Measurements from ENCODE around the gene LPCAT4.

Gene LPCAT4

GRCh38 chr15:34337557-34338306, 29.3 kb downstream of the LPCAT4 start, which contains the start of gene SLC12A6:
TSS of gene SLC12A6 (minus strand) at chr15:34337781. CDS start at chr15:34336680, 1,101 bp downstream.
- peak within 1 kb of the TSS; percentile 92 for H3K56ac ChIP-seq (ENCODE audit: low read length)
- H3K27me3 ChIP-seq (ENCODE audit: insufficient read depth, low read length, poor library complexity) = no peaks in the 10 kb centered on the region
- H3K4me3 ChIP-seq (ENCODE audit: low read length) = peak within 1 kb of the TSS; percentile 64
- H3K23ac ChIP-seq (ENCODE audit: low read length) = no peak within 1 kb of the TSS
- no peak within 1 kb of the TSS for H2BK120ac ChIP-seq (ENCODE audit: low read depth, low read length)
- no peak within 1 kb of the TSS for H2AK5ac ChIP-seq (ENCODE audit: low read length)
- H3K79me1 ChIP-seq (ENCODE audit: low read length) = peaks cover 2% of the 10 kb centered on the region
- no peaks in the 10 kb centered on the region for H3K4me1 ChIP-seq (ENCODE audit: control insufficient read depth, low read depth, low read length)
- no peak within 1 kb of the TSS for H2BK5ac ChIP-seq (ENCODE audit: low read length)
- H3K18ac ChIP-seq (ENCODE audit: low read length) = peak within 1 kb of the TSS; percentile 53
- no peak within 1 kb of the TSS for H4K5ac ChIP-seq (ENCODE audit: low read length)
- peak within 1 kb of the TSS; percentile 98 for H3K4me2 ChIP-seq (ENCODE audit: low read length)
- WGBS (ENCODE audit: extremely low coverage, insufficient coverage, low lambda C conversion rate) = no CpG with 5 or more reads among the region's 78 CpGs
- peak within 1 kb of the TSS; percentile 67 for H3K27ac ChIP-seq (ENCODE audit: low read depth, low read length)
- H3K79me2 ChIP-seq (ENCODE audit: control insufficient read depth, insufficient read depth, low read length) = peaks cover 12% of the 10 kb centered on the region
- H3K9ac ChIP-seq (ENCODE audit: low read length) = peak within 1 kb of the TSS; percentile 84
- DNase-seq = peak; percentile 90
- H3K4ac ChIP-seq (ENCODE audit: low read depth, low read length) = no peak within 1 kb of the TSS
- no peaks in the 10 kb centered on the region for H3K36me3 ChIP-seq (ENCODE audit: control insufficient read depth, insufficient read depth, low read length)
- no peak within 1 kb of the TSS for H2BK15ac ChIP-seq (replicated peaks; ENCODE audit: low read depth)
- H4K8ac ChIP-seq (ENCODE audit: low read depth, low read length) = no peak within 1 kb of the TSS

- Histone ChIP-seq H3K27ac (ENCODE audit: low read depth, low read length) (no peak overlapping the region), H3K56ac (ENCODE audit: low read length) (peak overlapping the region; percentile 92), H3K79me2 (ENCODE audit: control insufficient read depth, insufficient read depth, low read length) (peaks cover 7% of the 10 kb centered on the region), H2BK15ac (replicated peaks; ENCODE audit: low read depth) (no peak overlapping the region), H3K27me3 (ENCODE audit: insufficient read depth, low read length, poor library complexity) (no peaks in the 10 kb centered on the region), H3K4ac (ENCODE audit: low read depth, low read length) (no peak overlapping the region), H2BK120ac (ENCODE audit: low read depth, low read length) (no peak overlapping the region), H3K18ac (ENCODE audit: low read length) (no peak overlapping the region), H2AK5ac (ENCODE audit: low read length) (no peak overlapping the region), H4K8ac (ENCODE audit: low read depth, low read length) (no peak overlapping the region), H4K5ac (ENCODE audit: low read length) (no peak overlapping the region), H3K23ac (ENCODE audit: low read length) (no peak overlapping the region), H2BK5ac (ENCODE audit: low read length) (no peak overlapping the region), H3K4me3 (ENCODE audit: low read length) (peak overlapping the region; percentile 64), H3K36me3 (ENCODE audit: control insufficient read depth, insufficient read depth, low read length) (no peaks in the 10 kb centered on the region), H3K4me1 (ENCODE audit: control insufficient read depth, low read depth, low read length) (no peaks in the 10 kb centered on the region), H3K4me2 (ENCODE audit: low read length) (peak overlapping the region; percentile 90), H3K9ac (ENCODE audit: low read length) (peak overlapping the region; percentile 84), H3K79me1 (ENCODE audit: low read length) (peaks cover 2% of the 10 kb centered on the region)
- no CpG with 5 or more reads among the region's 26 CpGs for WGBS (ENCODE audit: extremely low coverage, insufficient coverage, low lambda C conversion rate)
- no peak for DNase-seq
Measured at GRCh38 chr15:34336991-34337556, 29.9 kb downstream of the LPCAT4 start.

GRCh38 chr15:34336231-34336990, 30.6 kb downstream of the LPCAT4 start:
- no peak for DNase-seq
- H2AK5ac ChIP-seq (ENCODE audit: low read length) = no peak overlapping the region
- H3K36me3 ChIP-seq (ENCODE audit: control insufficient read depth, insufficient read depth, low read length) = no peaks in the 10 kb centered on the region
- H3K27me3 ChIP-seq (ENCODE audit: insufficient read depth, low read length, poor library complexity) = no peaks in the 10 kb centered on the region
- no peak overlapping the region for H3K4me2 ChIP-seq (ENCODE audit: low read length)
- H3K79me2 ChIP-seq (ENCODE audit: control insufficient read depth, insufficient read depth, low read length) = peaks cover 1% of the 10 kb centered on the region
- no peak overlapping the region for H3K18ac ChIP-seq (ENCODE audit: low read length)
- no peaks in the 10 kb centered on the region for H3K79me1 ChIP-seq (ENCODE audit: low read length)
- H3K4me1 ChIP-seq (ENCODE audit: control insufficient read depth, low read depth, low read length) = no peaks in the 10 kb centered on the region
- H3K4me3 ChIP-seq (ENCODE audit: low read length) = no peak overlapping the region
- no peak overlapping the region for H3K27ac ChIP-seq (ENCODE audit: low read depth, low read length)
- H4K5ac ChIP-seq (ENCODE audit: low read length) = no peak overlapping the region
- H3K23ac ChIP-seq (ENCODE audit: low read length) = no peak overlapping the region
- H3K56ac ChIP-seq (ENCODE audit: low read length) = no peak overlapping the region
- H2BK120ac ChIP-seq (ENCODE audit: low read depth, low read length) = no peak overlapping the region
- no CpG with 5 or more reads among the region's 16 CpGs for WGBS (ENCODE audit: extremely low coverage, insufficient coverage, low lambda C conversion rate)
- no peak overlapping the region for H3K4ac ChIP-seq (ENCODE audit: low read depth, low read length)
- H2BK15ac ChIP-seq (replicated peaks; ENCODE audit: low read depth) = no peak overlapping the region
- no peak overlapping the region for H3K9ac ChIP-seq (ENCODE audit: low read length)
- no peak overlapping the region for H2BK5ac ChIP-seq (ENCODE audit: low read length)
- no peak overlapping the region for H4K8ac ChIP-seq (ENCODE audit: low read depth, low read length)

GRCh38 chr15:34335176-34336032, 31.6 kb downstream of the LPCAT4 start:
- H4K8ac ChIP-seq (ENCODE audit: low read depth, low read length) = no peak overlapping the region
- H2AK5ac ChIP-seq (ENCODE audit: low read length) = no peak overlapping the region
- H2BK15ac ChIP-seq (replicated peaks; ENCODE audit: low read depth) = no peak overlapping the region
- no peak overlapping the region for H3K56ac ChIP-seq (ENCODE audit: low read length)
- no peak overlapping the region for H3K27ac ChIP-seq (ENCODE audit: low read depth, low read length)
- no peak overlapping the region for H2BK120ac ChIP-seq (ENCODE audit: low read depth, low read length)
- WGBS (ENCODE audit: extremely low coverage, insufficient coverage, low lambda C conversion rate) = no CpG with 5 or more reads among the region's 3 CpGs
- no peaks in the 10 kb centered on the region for H3K36me3 ChIP-seq (ENCODE audit: control insufficient read depth, insufficient read depth, low read length)
- no peak overlapping the region for H2BK5ac ChIP-seq (ENCODE audit: low read length)
- no peaks in the 10 kb centered on the region for H3K27me3 ChIP-seq (ENCODE audit: insufficient read depth, low read length, poor library complexity)
- no peak overlapping the region for H3K23ac ChIP-seq (ENCODE audit: low read length)
- DNase-seq = no peak
- no peak overlapping the region for H3K9ac ChIP-seq (ENCODE audit: low read length)
- H3K79me1 ChIP-seq (ENCODE audit: low read length) = no peaks in the 10 kb centered on the region
- H3K18ac ChIP-seq (ENCODE audit: low read length) = no peak overlapping the region
- H4K5ac ChIP-seq (ENCODE audit: low read length) = no peak overlapping the region
- H3K4me2 ChIP-seq (ENCODE audit: low read length) = no peak overlapping the region
- no peak overlapping the region for H3K4ac ChIP-seq (ENCODE audit: low read depth, low read length)
- H3K79me2 ChIP-seq (ENCODE audit: control insufficient read depth, insufficient read depth, low read length) = no peaks in the 10 kb centered on the region
- no peak overlapping the region for H3K4me3 ChIP-seq (ENCODE audit: low read length)
- no peaks in the 10 kb centered on the region for H3K4me1 ChIP-seq (ENCODE audit: control insufficient read depth, low read depth, low read length)

DNA sequence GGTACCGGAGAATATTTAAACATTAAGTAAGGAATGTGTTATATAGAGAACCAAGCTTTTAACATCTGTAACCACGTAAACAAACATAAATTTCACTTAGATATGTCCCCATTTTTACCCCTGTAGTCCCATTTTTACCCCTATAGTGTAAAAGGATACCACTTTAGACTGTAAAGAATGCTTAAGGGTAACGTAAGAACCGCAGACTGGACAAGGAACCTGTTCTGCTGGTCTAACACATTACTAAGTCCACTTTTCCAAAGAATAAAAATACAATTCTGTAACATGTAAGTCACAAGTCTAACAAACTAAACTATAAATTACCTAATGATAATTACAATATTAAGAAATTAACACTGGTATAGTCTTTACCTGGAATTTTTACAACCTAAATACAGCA, 32.3 kb downstream of the LPCAT4 start:
- Histone ChIP-seq H2BK15ac (replicated peaks; ENCODE audit: low read depth) (no peak overlapping the region), H4K8ac (ENCODE audit: low read depth, low read length) (no peak overlapping the region), H3K36me3 (ENCODE audit: control insufficient read depth, insufficient read depth, low read length) (no peaks in the 10 kb centered on the region), H3K9ac (ENCODE audit: low read length) (no peak overlapping the region), H3K4me2 (ENCODE audit: low read length) (no peak overlapping the region), H3K79me1 (ENCODE audit: low read length) (no peaks in the 10 kb centered on the region), H3K79me2 (ENCODE audit: control insufficient read depth, insufficient read depth, low read length) (no peaks in the 10 kb centered on the region), H3K4me1 (ENCODE audit: control insufficient read depth, low read depth, low read length) (no peaks in the 10 kb centered on the region), H4K5ac (ENCODE audit: low read length) (no peak overlapping the region), H3K23ac (ENCODE audit: low read length) (no peak overlapping the region), H3K18ac (ENCODE audit: low read length) (no peak overlapping the region), H3K56ac (ENCODE audit: low read length) (no peak overlapping the region), H2BK120ac (ENCODE audit: low read depth, low read length) (no peak overlapping the region), H2AK5ac (ENCODE audit: low read length) (no peak overlapping the region), H3K27me3 (ENCODE audit: insufficient read depth, low read length, poor library complexity) (no peaks in the 10 kb centered on the region), H2BK5ac (ENCODE audit: low read length) (no peak overlapping the region), H3K27ac (ENCODE audit: low read depth, low read length) (no peak overlapping the region), H3K4ac (ENCODE audit: low read depth, low read length) (no peak overlapping the region), H3K4me3 (ENCODE audit: low read length) (no peak overlapping the region)
- WGBS (ENCODE audit: extremely low coverage, insufficient coverage, low lambda C conversion rate) = no CpG with 5 or more reads among the region's 4 CpGs
- no peak for DNase-seq

All from mesendoderm (in vitro differentiated cells).